Naive B cell (primary cell): ENCODE measurements around the gene SLC9A8. TPM values are rescaled to one million over a fixed set of nuclear protein-coding genes. Genes with fewer than 3 reads are reported as not detected.

Experiments used
- ATAC-seq, 2 donors: fragments of 150-1000 bp; cut with Tn5 transposase; 2 replicates each; pipeline ENCODE4 v1.10.0; 2021; ENCODE audit warnings: low read depth in 2 of 2, mild to moderate bottlenecking in 2 of 2, moderate library complexity in 2 of 2
- DNase-seq: peaks from one replicate; pipeline ENCODE4 v3.0.0; 2022
- H3K27ac Mint-ChIP-seq, 6 donors: one replicate each; pipeline ENCODE4 v1.8.0; 2020 to 2022; ENCODE audit warnings: mild to moderate bottlenecking in 6 of 6, mixed read lengths in 6 of 6, moderate library complexity in 5 of 6, inconsistent platforms in 2 of 6
- H3K27me3 Mint-ChIP-seq, 3 donors: one replicate each; pipeline ENCODE4 v1.8.0; 2021 to 2022; ENCODE audit warnings: mixed read lengths in 3 of 3, mild to moderate bottlenecking in 1 of 3
- H3K36me3 Mint-ChIP-seq, 2 donors: one replicate each; pipeline ENCODE4 v1.8.0; 2020 to 2022; ENCODE audit warnings: mixed read lengths in 2 of 2, inconsistent platforms in 1 of 2, mild to moderate bottlenecking in 1 of 2
- H3K4me1 Mint-ChIP-seq, 3 donors: one replicate each; pipeline ENCODE4 v1.8.0; 2020 to 2022; ENCODE audit warnings: mixed read lengths in 3 of 3, inconsistent platforms in 1 of 3, mild to moderate bottlenecking in 1 of 3, moderate library complexity in 1 of 3
- H3K4me3 Mint-ChIP-seq, 8 donors: one replicate each; pipeline ENCODE4 v1.8.0; 2020 to 2022; ENCODE audit warnings: mild to moderate bottlenecking in 8 of 8, mixed read lengths in 8 of 8, moderate library complexity in 8 of 8, inconsistent platforms in 2 of 8
- H3K9me3 Mint-ChIP-seq, 7 donors: one replicate each; pipeline ENCODE4 v1.8.0; 2020 to 2022; ENCODE audit warnings: mixed read lengths in 7 of 7, mild to moderate bottlenecking in 5 of 7, inconsistent platforms in 2 of 7, moderate library complexity in 1 of 7
- polyA plus RNA-seq, 6 donors: library from polyadenylated mRNA; unstranded; fragments of 300-500 nt; fragmentation: Illumina TruSeq; gene quantifications; one replicate each; pipeline ENCODE4 v1.2.3, GENCODE V29; 2021; ENCODE audit warnings: low read depth in 6 of 6

The SLC9A8 gene
- polyA plus RNA-seq, 6 donors from 2014 or later = 6.4 to 14.2 (median 10.7) TPM

DNA sequence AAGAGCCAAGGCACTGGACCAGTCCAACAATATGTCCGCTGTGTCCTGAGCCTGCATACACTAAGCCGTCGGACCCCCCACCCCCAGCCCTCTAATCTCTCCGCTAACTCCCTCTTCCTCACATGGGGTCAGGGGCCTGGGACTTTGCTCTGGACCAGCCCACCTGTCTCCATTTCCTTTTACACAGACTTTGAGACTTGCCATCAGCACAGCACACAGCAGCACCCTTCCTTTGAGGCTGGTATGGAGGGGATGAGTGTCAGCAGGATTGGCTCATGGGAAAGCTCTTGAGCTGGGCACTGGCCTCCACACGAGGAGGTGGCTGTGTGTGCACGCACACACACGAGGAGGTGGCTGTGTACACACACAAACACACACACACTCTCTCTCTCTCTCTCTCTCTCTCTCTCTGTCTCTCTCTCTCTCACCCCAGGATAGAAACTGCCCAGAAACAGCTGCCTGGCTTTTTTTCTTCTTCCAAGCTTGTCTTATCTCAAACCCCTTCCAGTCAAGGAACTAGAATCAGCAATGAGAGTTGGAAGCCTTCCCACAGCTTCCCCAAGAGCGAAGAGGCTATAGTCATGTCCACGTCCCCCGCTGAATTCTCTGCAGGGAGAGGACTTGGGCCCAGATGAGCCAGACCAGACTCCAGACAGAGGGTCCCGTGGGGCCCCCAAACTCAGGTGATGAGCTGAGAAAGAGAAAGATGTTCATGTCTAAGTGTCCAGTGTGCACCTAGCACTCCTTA, 18.6 kb downstream of the SLC9A8 start:
- Mint-ChIP-seq H3K36me3 (peaks cover 9 to 31% of the 10 kb centered on the region in 2 donors), H3K27me3 (no peaks in the 10 kb centered on the region), H3K27ac (peak overlapping the region in 5 of 6 donors; percentile 46 to 87 (median 52)), H3K4me1 (peaks cover 15 to 33% (median 19%) of the 10 kb centered on the region in 3 donors), H3K4me3 (no peak overlapping the region), H3K9me3 (peaks cover 0 to 2% (median 0%) of the 10 kb centered on the region in 7 donors)
- no peak for ATAC-seq
- DNase-seq = no peak

DNA sequence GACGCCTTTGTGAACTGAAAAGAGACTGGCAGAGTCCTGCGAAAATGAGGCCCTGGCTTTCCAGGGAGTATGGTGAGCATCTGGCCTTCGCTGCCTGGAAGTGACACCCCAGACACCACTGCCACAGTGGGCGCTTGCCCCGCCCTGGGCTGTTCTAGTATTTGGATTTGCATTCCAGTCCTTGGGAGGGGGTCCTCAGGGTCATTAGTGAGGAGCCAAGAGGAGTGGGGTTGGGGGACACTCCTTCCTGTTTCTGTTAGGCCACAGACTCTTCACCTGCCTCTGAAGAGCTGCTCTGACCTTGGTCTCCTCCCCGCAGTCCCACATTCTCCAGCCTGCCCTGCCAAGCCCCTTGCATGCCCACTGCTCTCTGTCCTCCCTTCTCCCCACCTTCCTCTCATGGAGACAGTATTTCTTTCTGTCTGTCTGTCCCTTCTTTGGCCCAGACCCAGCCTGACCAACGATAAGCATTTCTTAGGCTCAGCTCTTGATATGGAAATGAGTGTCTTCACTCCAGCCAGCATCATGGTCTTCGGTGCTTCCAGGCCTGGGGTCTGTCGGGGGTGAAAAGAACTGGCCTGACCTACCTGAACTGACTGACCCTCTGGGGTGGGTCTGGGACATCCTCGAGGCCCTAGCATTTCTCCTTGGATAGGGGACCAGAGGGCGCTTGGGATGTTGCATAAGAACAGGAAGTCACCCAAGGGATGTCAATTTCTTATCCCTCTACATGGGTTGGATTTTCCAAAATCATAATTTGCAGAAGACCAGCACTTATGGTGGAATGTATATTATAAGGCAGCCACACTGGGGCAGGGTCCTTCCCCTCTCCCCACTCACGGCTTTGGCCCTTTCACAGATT, 19.4 kb downstream of the SLC9A8 start:
- Mint-ChIP-seq H3K27ac (peak overlapping the region in 4 of 6 donors; percentile 52 to 86 (median 70)), H3K27me3 (no peaks in the 10 kb centered on the region), H3K9me3 (peaks cover 0 to 2% (median 0%) of the 10 kb centered on the region in 7 donors), H3K4me1 (peaks cover 15 to 33% (median 19%) of the 10 kb centered on the region in 3 donors), H3K4me3 (no peak overlapping the region), H3K36me3 (peaks cover 9 to 33% of the 10 kb centered on the region in 2 donors)
- DNase-seq (no peak), ATAC-seq (no peak)

DNA sequence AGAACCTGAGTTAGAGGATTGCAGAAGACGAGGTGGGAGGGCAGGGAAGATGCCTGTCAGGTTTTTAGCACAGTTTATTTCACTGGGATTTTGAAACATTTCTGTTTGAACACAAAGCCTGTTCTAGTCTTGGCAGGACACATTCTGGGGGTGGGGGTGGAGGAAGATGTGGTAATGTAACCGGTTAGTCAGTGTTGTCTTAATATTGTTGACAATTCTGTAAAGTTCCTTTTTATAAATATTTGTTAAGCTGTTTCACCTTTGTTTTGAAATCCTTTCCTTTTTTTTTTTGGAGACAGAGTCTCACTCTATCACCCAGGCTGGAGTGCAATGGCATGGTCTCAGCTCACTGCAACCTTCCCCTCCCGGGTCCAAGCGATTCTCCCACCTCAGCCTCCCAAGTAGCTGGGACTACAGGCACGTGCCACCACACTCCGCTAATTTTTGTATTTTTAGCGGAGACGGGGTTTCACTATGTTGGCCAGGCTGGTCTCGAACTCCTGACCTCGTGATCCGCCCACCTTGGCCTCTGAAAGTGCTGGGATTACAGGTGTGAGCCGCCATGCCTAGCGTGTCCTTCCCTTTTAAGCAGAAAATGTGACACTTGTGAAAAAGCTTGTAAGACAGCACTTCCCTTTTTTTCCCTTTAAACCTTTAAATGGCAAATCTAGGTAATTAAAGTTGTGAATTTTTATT, 20.2 kb downstream of the SLC9A8 start:
- Mint-ChIP-seq H3K36me3 (peaks cover 9 to 33% of the 10 kb centered on the region in 2 donors), H3K27ac (peak overlapping the region in 4 of 6 donors; percentile 52 to 95 (median 64)), H3K4me1 (peaks cover 15 to 33% (median 19%) of the 10 kb centered on the region in 3 donors), H3K9me3 (peaks cover 0 to 2% (median 0%) of the 10 kb centered on the region in 7 donors), H3K27me3 (no peaks in the 10 kb centered on the region), H3K4me3 (no peak overlapping the region)
- ATAC-seq (peak; percentile 35 to 56), DNase-seq (peak; percentile 17)

DNA sequence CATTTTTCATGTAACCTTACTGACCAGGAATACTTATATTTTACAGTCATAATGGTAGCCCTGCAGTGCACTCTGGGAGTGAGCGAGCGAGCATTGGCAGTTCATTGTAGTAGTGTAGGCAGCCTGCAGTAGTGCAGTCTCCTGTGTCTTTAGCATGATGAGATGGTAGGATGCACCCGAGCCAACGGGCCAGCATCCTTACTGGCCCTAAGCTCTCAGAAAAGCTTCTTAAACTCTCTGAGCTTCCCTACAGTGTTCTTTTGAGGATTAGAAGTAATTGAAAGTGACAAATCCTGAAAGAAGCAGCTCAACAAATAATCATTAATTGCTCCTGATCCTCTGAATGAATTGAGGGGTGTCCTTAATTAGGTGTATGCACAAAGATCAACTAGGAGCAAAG, 20.9 kb downstream of the SLC9A8 start:
- peak; percentile 40 to 44 for ATAC-seq

DNA sequence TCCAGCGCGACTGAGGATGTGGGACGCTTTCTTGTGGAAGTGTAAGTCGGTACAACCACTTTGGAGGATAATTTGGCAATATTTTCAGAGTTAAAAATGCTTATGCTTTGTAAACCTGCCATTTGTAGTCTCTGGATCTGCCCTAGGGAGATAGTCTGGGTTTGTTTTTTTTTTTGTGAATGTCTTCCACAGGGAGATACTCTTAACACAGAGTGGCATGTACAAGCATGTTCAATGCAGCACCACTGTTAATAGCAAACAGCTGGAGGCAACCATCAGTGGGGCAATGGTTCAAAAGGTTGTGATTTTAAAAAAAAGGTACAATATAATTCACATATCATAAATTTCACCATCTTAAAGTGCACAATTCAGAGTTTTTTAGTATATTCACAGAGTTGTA, 22.4 kb downstream of the SLC9A8 start:
- H3K4me1 Mint-ChIP-seq = peaks cover 11 to 25% (median 14%) of the 10 kb centered on the region in 3 donors
- H3K9me3 Mint-ChIP-seq = peaks cover 0 to 2% (median 0%) of the 10 kb centered on the region in 7 donors
- peaks cover 4 to 25% of the 10 kb centered on the region in 2 donors for H3K36me3 Mint-ChIP-seq

More for the DNA sequence above, 20.9 kb downstream of the SLC9A8 start:
- Mint-ChIP-seq H3K4me3 (peak overlapping the region in 1 of 8 donors; percentile 15), H3K27ac (peak overlapping the region in 1 of 6 donors; percentile 26), H3K27me3 (no peaks in the 10 kb centered on the region), H3K36me3 (peaks cover 9 to 33% of the 10 kb centered on the region in 2 donors), H3K9me3 (peaks cover 0 to 2% (median 0%) of the 10 kb centered on the region in 7 donors), H3K4me1 (peaks cover 15 to 33% (median 19%) of the 10 kb centered on the region in 3 donors)
- DNase-seq = no peak

DNA sequence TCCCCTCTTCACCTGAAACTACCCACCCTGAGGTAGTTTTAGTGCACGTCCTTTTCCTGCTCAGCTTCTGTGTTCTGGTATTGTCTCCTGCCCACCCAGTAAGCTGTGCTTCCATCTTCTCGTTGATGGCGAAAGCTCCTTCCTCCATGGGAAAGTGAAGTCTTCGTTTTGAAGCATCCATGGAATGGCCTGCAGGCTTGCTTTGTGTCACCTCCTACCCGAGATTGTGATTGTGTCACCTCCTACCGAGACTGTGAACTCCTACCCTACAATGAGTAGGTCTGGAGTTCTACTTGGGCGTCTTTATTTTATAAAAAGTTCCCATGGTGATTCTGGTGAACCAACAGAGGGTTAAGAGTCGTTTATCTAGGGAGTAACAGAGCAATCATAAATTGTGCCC, 25.9 kb downstream of the SLC9A8 start:
- Mint-ChIP-seq H3K4me3 (no peak overlapping the region), H3K9me3 (peaks cover 0 to 4% (median 0%) of the 10 kb centered on the region in 7 donors), H3K27ac (no peak overlapping the region), H3K36me3 (peaks cover 4 to 7% of the 10 kb centered on the region in 2 donors), H3K27me3 (no peaks in the 10 kb centered on the region), H3K4me1 (peaks cover 0 to 3% (median 1%) of the 10 kb centered on the region in 3 donors)
- DNase-seq (no peak), ATAC-seq (no peak)

More for the DNA sequence above, 22.4 kb downstream of the SLC9A8 start:
- Mint-ChIP-seq H3K27me3 (no peaks in the 10 kb centered on the region), H3K27ac (peak overlapping the region in 1 of 6 donors; percentile 15), H3K4me3 (no peak overlapping the region)
- ATAC-seq = no peak
- no peak for DNase-seq

DNA sequence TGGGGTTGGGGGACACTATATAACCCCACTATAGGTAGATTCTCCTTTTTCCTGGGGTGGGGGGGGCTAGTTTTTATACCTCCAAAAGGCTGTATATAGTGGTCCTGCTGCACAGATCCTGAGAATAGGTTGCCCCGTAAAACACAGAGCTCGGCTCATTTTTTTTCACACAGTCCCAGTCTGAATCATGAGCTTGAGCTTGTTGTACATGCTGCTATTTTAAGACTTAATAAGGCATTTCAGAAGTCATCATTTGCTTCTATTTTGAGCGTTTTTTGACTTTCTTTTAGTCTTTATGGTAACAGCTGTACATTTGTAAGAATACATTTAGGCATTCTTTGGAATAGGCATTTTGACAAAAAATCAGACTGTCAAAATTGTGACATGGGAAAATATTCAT, 30.5 kb downstream of the SLC9A8 start:
- no peak for ATAC-seq
- Mint-ChIP-seq H3K9me3 (peaks cover 0 to 2% (median 0%) of the 10 kb centered on the region in 7 donors), H3K36me3 (no peaks in the 10 kb centered on the region), H3K27ac (peak overlapping the region in 1 of 6 donors; percentile 20), H3K4me3 (no peak overlapping the region), H3K4me1 (peaks cover 0 to 9% (median 3%) of the 10 kb centered on the region in 3 donors), H3K27me3 (no peaks in the 10 kb centered on the region)
- no peak for DNase-seq

DNA sequence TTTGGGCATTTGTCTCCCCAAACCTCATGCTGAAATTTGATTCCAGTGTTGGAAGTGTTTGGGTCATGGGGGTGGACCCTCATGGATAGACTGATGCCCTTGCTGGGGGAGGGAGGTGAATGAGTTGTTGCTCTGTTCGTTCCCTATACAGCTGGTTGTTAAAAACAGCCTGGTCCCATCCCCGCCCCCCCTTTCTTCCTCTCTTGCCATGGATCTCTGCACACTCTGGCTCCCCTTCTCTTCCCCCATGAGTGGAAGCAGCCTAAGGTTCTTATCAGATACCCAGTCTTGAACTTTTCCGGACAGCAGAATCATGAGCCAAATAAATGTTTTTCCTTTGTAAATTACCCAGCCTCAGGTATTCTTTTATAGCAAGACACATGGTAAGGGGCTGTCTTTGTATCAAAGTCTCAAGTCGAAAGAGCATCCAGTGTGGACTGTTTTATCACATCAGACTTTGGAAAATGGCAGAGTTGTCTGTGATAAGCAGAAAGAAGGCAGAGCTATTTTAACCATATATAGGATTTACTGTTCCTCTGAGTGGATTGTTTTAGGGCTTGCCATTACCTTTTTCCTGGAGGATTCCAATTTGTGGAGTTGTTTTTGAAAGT, 31.2 kb downstream of the SLC9A8 start:
- DNase-seq (no peak), ATAC-seq (no peak)
- H3K4me3 Mint-ChIP-seq = no peak overlapping the region
- no peaks in the 10 kb centered on the region for H3K27me3 Mint-ChIP-seq
- H3K9me3 Mint-ChIP-seq = peaks cover 0 to 2% (median 0%) of the 10 kb centered on the region in 7 donors
- H3K36me3 Mint-ChIP-seq = peaks cover 0 to 4% of the 10 kb centered on the region in 2 donors
- H3K27ac Mint-ChIP-seq = peak overlapping the region in 3 of 6 donors; percentile 39 to 59 (median 41)
- H3K4me1 Mint-ChIP-seq = peaks cover under 1 to 11% (median 3%) of the 10 kb centered on the region in 3 donors

DNA sequence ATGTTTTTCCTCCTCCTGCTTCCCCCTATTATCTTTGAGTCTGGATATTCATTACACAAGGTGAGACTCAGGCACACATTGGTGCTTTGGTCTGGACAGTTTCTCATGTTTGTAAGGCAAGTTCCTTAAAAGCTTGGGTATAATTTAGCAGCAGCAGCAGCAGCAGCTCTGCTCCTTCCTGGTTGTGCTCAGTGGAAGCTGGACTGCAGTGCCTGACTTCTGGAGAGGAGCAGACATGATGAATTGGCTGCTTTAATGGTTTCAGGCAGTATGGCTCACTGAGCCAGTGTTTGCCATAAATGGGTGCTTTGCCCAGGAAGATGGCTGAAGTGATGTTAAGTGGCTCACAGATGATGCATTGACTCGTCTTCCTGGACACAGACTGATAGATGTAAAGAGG, 32.4 kb downstream of the SLC9A8 start:
- H3K27me3 Mint-ChIP-seq = no peaks in the 10 kb centered on the region
- H3K9me3 Mint-ChIP-seq = peaks cover 0 to 2% (median 0%) of the 10 kb centered on the region in 7 donors
- ATAC-seq (no peak), DNase-seq (no peak)
- H3K27ac Mint-ChIP-seq = peak overlapping the region in 1 of 6 donors; percentile 26
- H3K36me3 Mint-ChIP-seq = peaks cover 0 to 8% of the 10 kb centered on the region in 2 donors
- no peak overlapping the region for H3K4me3 Mint-ChIP-seq
- peaks cover 3 to 14% (median 4%) of the 10 kb centered on the region in 3 donors for H3K4me1 Mint-ChIP-seq

DNA sequence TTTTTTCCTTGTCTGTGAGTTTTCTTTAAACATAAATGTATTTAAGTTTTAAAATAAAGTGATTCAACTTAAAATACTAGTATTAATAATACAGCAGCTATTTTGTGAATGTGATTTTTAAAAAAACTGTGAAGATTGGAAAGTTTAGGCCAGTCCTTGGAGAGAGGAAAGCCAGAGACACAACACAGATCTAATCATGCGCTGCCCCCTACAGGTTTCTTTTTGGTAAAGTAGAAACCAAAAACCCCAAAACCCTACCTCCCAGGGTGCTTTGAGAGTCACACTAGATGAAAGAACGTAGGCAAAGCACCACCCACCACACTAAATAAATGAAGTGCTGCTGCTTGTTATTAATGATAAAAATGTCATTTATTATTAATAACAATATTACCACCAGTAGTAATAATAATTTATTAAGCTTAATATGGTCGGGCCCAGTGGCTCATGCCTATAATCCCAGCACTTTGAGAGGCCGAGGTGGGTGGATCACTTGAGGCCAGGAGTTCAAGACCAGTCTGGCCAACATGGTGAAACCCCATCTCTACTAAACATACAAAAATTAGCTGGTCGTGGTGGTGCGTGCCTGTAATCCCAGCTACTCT, 33.7 kb downstream of the SLC9A8 start:
- Mint-ChIP-seq H3K4me1 (peaks cover 4 to 20% (median 6%) of the 10 kb centered on the region in 3 donors), H3K9me3 (peaks cover 0 to 2% (median 0%) of the 10 kb centered on the region in 7 donors), H3K27me3 (no peaks in the 10 kb centered on the region), H3K4me3 (no peak overlapping the region), H3K36me3 (peaks cover 7 to 15% of the 10 kb centered on the region in 2 donors), H3K27ac (no peak overlapping the region)
- DNase-seq (peak; percentile 50), ATAC-seq (peak; percentile 68 to 82)

DNA sequence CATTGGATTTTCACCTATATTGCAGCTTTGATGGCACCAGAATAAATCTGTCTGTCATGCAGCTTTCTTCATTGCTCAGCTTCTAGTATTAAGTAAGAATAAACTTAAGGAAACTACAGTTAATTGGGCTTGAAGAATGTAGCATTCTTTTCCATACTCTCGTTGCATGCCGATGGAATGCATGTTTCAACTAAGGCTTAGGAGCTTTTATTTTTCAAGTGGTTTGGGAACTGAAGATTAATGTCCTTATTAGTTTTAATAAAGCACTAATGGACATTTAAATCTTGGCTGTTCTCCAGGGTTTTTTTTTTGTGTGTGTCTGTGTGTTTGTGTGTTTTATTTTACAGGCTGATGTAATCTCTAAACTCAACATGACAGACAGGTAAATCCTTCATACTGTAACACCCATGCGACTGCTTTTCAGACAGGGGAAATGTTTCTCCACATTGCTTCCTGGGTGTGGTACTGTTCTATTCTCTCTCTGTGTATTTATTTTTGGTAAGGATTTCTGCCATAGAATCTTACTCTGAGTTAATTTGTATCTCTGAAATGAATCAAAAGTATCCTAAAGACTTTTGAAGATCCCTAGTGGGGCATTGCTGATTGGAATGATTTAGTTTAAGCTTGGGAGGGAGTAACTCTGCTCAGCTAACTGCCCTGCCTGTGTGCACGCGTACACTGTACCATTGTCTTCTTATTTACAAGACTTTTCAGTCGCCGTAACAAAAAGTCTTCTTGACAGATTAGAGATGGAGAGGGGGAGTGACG, 38.0 kb downstream of the SLC9A8 start:
- DNase-seq (no peak), ATAC-seq (no peak)
- peak overlapping the region in 1 of 8 donors; percentile 50 for H3K4me3 Mint-ChIP-seq
- no peak overlapping the region for H3K27ac Mint-ChIP-seq
- H3K9me3 Mint-ChIP-seq = no peaks in the 10 kb centered on the region
- H3K4me1 Mint-ChIP-seq = peaks cover 4 to 12% (median 4%) of the 10 kb centered on the region in 3 donors
- H3K27me3 Mint-ChIP-seq = no peaks in the 10 kb centered on the region
- peaks cover 11 to 15% of the 10 kb centered on the region in 2 donors for H3K36me3 Mint-ChIP-seq
